CD14-positive monocyte (primary cell): ENCODE measurements around the gene PIGH. TPM values are rescaled to one million over a fixed set of nuclear protein-coding genes. Genes with fewer than 3 reads are reported as not detected.

ENCODE experiments used
- DNase-seq, 3 donors: peaks; one replicate each; pipeline ENCODE4 v3.0.0-alpha.2; 2011 to 2022
- H2AFZ ChIP-seq: 2 replicates; pipeline ENCODE4 v1.6.0; 2012; ENCODE audit warnings: mild to moderate bottlenecking, low read depth, low read length, inconsistent platforms; ENCODE audit not compliant: insufficient read depth, poor library complexity, severe bottlenecking
- H3K27ac ChIP-seq, 2 donors: 1 replicate in 1 of 2; 2 replicates in 1 of 2; pipeline ENCODE4 v1.5.1; 2012 to 2013; ENCODE audit warnings: low read length in 2 of 2, control low read depth in 1 of 2, inconsistent platforms in 1 of 2, low read depth in 1 of 2, mild to moderate bottlenecking in 1 of 2
- H3K27me3 ChIP-seq, 2 donors: one replicate each; pipeline versions ENCODE4 v1.6.0 to v1.6.1; 2011 to 2013; ENCODE audit warnings: low read length in 2 of 2; ENCODE audit not compliant: control insufficient read depth in 2 of 2, insufficient read depth in 2 of 2
- H3K36me3 ChIP-seq, 2 donors: replicated peaks in 1 of 2; 1 replicate in 1 of 2; 2 replicates in 1 of 2; pipeline versions ENCODE4 v1.5.1 to v1.6.1; 2012 to 2013; ENCODE audit warnings: low read length in 2 of 2, control low read depth in 1 of 2, inconsistent platforms in 1 of 2, mild to moderate bottlenecking in 1 of 2; ENCODE audit not compliant: insufficient read depth in 2 of 2, control insufficient read depth in 1 of 2
- H3K4me1 ChIP-seq, 2 donors: 1 replicate in 1 of 2; 2 replicates in 1 of 2; pipeline versions ENCODE4 v1.5.1 to v1.6.1; 2012 to 2013; ENCODE audit warnings: low read length in 2 of 2, control low read depth in 1 of 2, inconsistent platforms in 1 of 2, mild to moderate bottlenecking in 1 of 2, moderate library complexity in 1 of 2; ENCODE audit not compliant: insufficient read depth in 2 of 2, control insufficient read depth in 1 of 2
- H3K4me2 ChIP-seq: replicated peaks from 2 replicates; pipeline ENCODE3; 2012; ENCODE audit warnings: low read length, moderate library complexity, mild to moderate bottlenecking; ENCODE audit not compliant: poor library complexity, severe bottlenecking; ENCODE audit errors: extremely low read depth
- H3K4me3 ChIP-seq, 3 experiments: fragments of 200-600 bp in 1 of 3; sonication (generic) in 1 of 3; replicated peaks in 1 of 3; 1 replicate in 2 of 3; 2 replicates in 1 of 3; pipeline ENCODE4 v1.5.1; 2011 to 2013; ENCODE audit warnings: low read length in 3 of 3, mild to moderate bottlenecking in 3 of 3, control low read depth in 2 of 3, low read depth in 2 of 3, inconsistent platforms in 1 of 3, moderate library complexity in 1 of 3
- H3K79me2 ChIP-seq: 2 replicates; pipeline ENCODE4 v1.6.0; 2012; ENCODE audit warnings: mild to moderate bottlenecking, control low read depth, inconsistent platforms, low read length, moderate library complexity; ENCODE audit not compliant: insufficient read depth
- H3K9ac ChIP-seq: 2 replicates; pipeline ENCODE4 v1.6.0; 2017; ENCODE audit warnings: low read length, mild to moderate bottlenecking; ENCODE audit not compliant: insufficient read depth, poor library complexity, severe bottlenecking
- H3K9me3 ChIP-seq, 2 donors: replicated peaks in 1 of 2; 1 replicate in 1 of 2; 2 replicates in 1 of 2; pipeline versions ENCODE4 v1.5.1 to v1.6.1; 2012 to 2013; ENCODE audit warnings: low read length in 2 of 2, control low read depth in 1 of 2; ENCODE audit not compliant: control insufficient read depth in 1 of 2, insufficient read depth in 1 of 2
- H4K20me1 ChIP-seq: 2 replicates; pipeline ENCODE4 v1.6.0; 2012; ENCODE audit warnings: mild to moderate bottlenecking, low read length, control low read depth, moderate library complexity; ENCODE audit not compliant: insufficient read depth
- H3K27ac Mint-ChIP-seq, 7 donors: one replicate each; pipeline ENCODE4 v1.8.0; 2020; ENCODE audit warnings: mild to moderate bottlenecking in 7 of 7, mixed read lengths in 7 of 7, moderate library complexity in 6 of 7, inconsistent platforms in 2 of 7
- H3K27me3 Mint-ChIP-seq, 3 donors: one replicate each; pipeline ENCODE4 v1.8.0; 2021 to 2022; ENCODE audit warnings: low read depth in 3 of 3, mild to moderate bottlenecking in 3 of 3, mixed read lengths in 3 of 3, moderate library complexity in 3 of 3, inconsistent platforms in 1 of 3
- H3K36me3 Mint-ChIP-seq, 2 donors: one replicate each; pipeline ENCODE4 v1.8.0; 2020; ENCODE audit warnings: mixed read lengths in 2 of 2, inconsistent platforms in 1 of 2, mild to moderate bottlenecking in 1 of 2
- H3K4me1 Mint-ChIP-seq: one replicate; pipeline ENCODE4 v1.8.0; 2020; ENCODE audit warnings: mild to moderate bottlenecking, mixed read lengths
- H3K4me3 Mint-ChIP-seq, 2 donors: one replicate each; pipeline ENCODE4 v1.8.0; 2020; ENCODE audit warnings: mild to moderate bottlenecking in 2 of 2, mixed read lengths in 2 of 2, moderate library complexity in 1 of 2
- H3K9me3 Mint-ChIP-seq, 7 donors: one replicate each; pipeline ENCODE4 v1.8.0; 2020 to 2022; ENCODE audit warnings: mixed read lengths in 7 of 7, mild to moderate bottlenecking in 6 of 7, moderate library complexity in 6 of 7, inconsistent platforms in 2 of 7
- WGBS: methylation state at CpG from one replicate; pipeline ENCODE4 v1.1.5; 2013; ENCODE audit warnings: missing lambda C conversion rate; ENCODE audit not compliant: insufficient coverage; 5-methylcytosine and 5-hydroxymethylcytosine counted together
- intact Hi-C, 2 donors: fragments of 100-400 bp; cut with micrococcal nuclease; formaldehyde crosslinking; loops; one replicate each; pipeline versions ENCODE4 v1.15.0 to v1.15.1; 2023
- polyA plus RNA-seq, 3 donors: library from polyadenylated mRNA; depleted of rRNA in 1 of 3; unstranded in 2 of 3; stranded (reverse) in 1 of 3; fragments of 300-500 nt in 2 of 3; fragments of >200 nt in 1 of 3; fragmentation: Illumina TruSeq in 2 of 3; gene quantifications; 1 replicate in 2 of 3; 2 replicates in 1 of 3; pipeline ENCODE4 v1.2.3, GENCODE V29; 2012 to 2021
- TF ChIP-seq, protein P1 (sequence below): fragments of 200-600 bp; IDR thresholded peaks from one replicate; pipeline ENCODE4 v1.8.0; 2022; ENCODE audit warnings: antibody characterized with exemption, mild to moderate bottlenecking

Gene PIGH
- polyA plus RNA-seq, 3 donors: 14.6 to 35.5 (median 18.0) TPM

GRCh38 chr14:67572608-67573007 lies 27.5 kb downstream of the PIGH start:
- Mint-ChIP-seq H3K27me3 (peaks cover 8 to 11% (median 9%) of the 10 kb centered on the region in 3 donors), H3K36me3 (no peaks in the 10 kb centered on the region), H3K9me3 (no peaks in the 10 kb centered on the region), H3K4me1 (peaks cover 7% of the 10 kb centered on the region), H3K4me3 (peak overlapping the region in 1 of 2 donors; percentile 16), H3K27ac (no peak overlapping the region)
- 97% methylated on average over 5 of the region's 5 CpGs for WGBS
- no peaks in the 10 kb centered on the region for H3K27me3 ChIP-seq
- TF ChIP-seq, protein P1, sequence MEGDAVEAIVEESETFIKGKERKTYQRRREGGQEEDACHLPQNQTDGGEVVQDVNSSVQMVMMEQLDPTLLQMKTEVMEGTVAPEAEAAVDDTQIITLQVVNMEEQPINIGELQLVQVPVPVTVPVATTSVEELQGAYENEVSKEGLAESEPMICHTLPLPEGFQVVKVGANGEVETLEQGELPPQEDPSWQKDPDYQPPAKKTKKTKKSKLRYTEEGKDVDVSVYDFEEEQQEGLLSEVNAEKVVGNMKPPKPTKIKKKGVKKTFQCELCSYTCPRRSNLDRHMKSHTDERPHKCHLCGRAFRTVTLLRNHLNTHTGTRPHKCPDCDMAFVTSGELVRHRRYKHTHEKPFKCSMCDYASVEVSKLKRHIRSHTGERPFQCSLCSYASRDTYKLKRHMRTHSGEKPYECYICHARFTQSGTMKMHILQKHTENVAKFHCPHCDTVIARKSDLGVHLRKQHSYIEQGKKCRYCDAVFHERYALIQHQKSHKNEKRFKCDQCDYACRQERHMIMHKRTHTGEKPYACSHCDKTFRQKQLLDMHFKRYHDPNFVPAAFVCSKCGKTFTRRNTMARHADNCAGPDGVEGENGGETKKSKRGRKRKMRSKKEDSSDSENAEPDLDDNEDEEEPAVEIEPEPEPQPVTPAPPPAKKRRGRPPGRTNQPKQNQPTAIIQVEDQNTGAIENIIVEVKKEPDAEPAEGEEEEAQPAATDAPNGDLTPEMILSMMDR: no peak
- no peaks in the 10 kb centered on the region for H3K36me3 ChIP-seq
- no peak for DNase-seq
- no peak overlapping the region for H3K4me2 ChIP-seq
- H3K79me2 ChIP-seq: no peaks in the 10 kb centered on the region
- no peak overlapping the region for H3K27ac ChIP-seq
- H2AFZ ChIP-seq: no peak overlapping the region
- no peaks in the 10 kb centered on the region for H3K9me3 ChIP-seq
- H3K4me1 ChIP-seq: no peaks in the 10 kb centered on the region
- no peaks in the 10 kb centered on the region for H4K20me1 ChIP-seq
- intact Hi-C loops: loop anchor here in 1 of 2 donors (5.0 kb wide), 1 partner anchor 145 kb away; no protein-coding TSS in a partner anchor
- H3K9ac ChIP-seq: no peak overlapping the region
- H3K4me3 ChIP-seq: no peak overlapping the region

GRCh38 chr14:67571991-67572323 lies 28.1 kb downstream of the PIGH start:
- H3K27ac Mint-ChIP-seq: no peak overlapping the region
- no peak overlapping the region for H3K4me2 ChIP-seq
- H3K9me3 ChIP-seq: no peaks in the 10 kb centered on the region
- no peak overlapping the region for H3K4me3 ChIP-seq
- H3K27me3 Mint-ChIP-seq: peaks cover 8 to 11% (median 11%) of the 10 kb centered on the region in 3 donors
- H3K4me1 Mint-ChIP-seq: peaks cover 7% of the 10 kb centered on the region
- no peaks in the 10 kb centered on the region for H4K20me1 ChIP-seq
- H3K27me3 ChIP-seq: no peaks in the 10 kb centered on the region
- intact Hi-C loops: loop anchor here (1.0 to 5.0 kb wide), 2 partner anchors 145 kb away; no protein-coding TSS in a partner anchor
- H3K27ac ChIP-seq: no peak overlapping the region
- H3K36me3 Mint-ChIP-seq: no peaks in the 10 kb centered on the region
- no peaks in the 10 kb centered on the region for H3K4me1 ChIP-seq
- H3K9ac ChIP-seq: no peak overlapping the region
- no peaks in the 10 kb centered on the region for H3K9me3 Mint-ChIP-seq
- WGBS: 96% methylated on average over 13 of the region's 19 CpGs
- no peaks in the 10 kb centered on the region for H3K36me3 ChIP-seq
- H3K4me3 Mint-ChIP-seq: no peak overlapping the region
- no peak for DNase-seq
- TF ChIP-seq, protein P1: no peak
- H2AFZ ChIP-seq: no peak overlapping the region
- H3K79me2 ChIP-seq: no peaks in the 10 kb centered on the region
